ENCODE results near the gene LARGE1. TPM values are rescaled to one million over a fixed set of nuclear protein-coding genes. Genes with fewer than 3 reads are reported as not detected.

Gene LARGE1
- total RNA-seq, 1 donor from 2014 or later: 35.7 TPM

DNA sequence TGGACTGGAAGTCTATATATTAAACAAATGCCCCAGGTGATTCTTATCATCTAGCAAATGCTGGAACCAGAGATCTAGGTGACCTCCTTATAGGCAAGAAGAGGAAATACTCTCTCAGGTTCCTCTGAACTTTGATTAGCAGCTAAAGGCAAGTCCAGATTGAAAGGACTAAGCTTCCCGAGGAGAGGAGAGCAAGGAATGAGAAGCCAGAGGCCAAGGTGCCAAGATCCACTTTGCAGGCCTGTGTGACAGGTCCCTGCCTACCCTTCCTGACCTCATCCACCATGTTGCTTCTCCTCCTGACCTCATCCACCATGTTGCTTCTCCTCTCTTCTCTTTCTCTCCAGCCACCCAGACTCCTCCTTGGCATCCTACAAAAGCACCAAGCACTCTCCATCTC lies 173.2 kb downstream of the LARGE1 start:
- no peaks in the 10 kb centered on the region for H3K4me1 Mint-ChIP-seq
- no peaks in the 10 kb centered on the region for H3K27me3 Mint-ChIP-seq (ENCODE audit: low read depth)
- H3K27ac Mint-ChIP-seq: no peak overlapping the region
- DNase-seq (ENCODE audit: low spot score in 2 of 2, unreplicated experiment in 2 of 2): no peak
- no peaks in the 10 kb centered on the region for H3K36me3 Mint-ChIP-seq
- H3K9me3 Mint-ChIP-seq: peaks cover 6% of the 10 kb centered on the region
- H3K4me3 Mint-ChIP-seq: no peak overlapping the region
- TF ChIP-seq, protein P1, sequence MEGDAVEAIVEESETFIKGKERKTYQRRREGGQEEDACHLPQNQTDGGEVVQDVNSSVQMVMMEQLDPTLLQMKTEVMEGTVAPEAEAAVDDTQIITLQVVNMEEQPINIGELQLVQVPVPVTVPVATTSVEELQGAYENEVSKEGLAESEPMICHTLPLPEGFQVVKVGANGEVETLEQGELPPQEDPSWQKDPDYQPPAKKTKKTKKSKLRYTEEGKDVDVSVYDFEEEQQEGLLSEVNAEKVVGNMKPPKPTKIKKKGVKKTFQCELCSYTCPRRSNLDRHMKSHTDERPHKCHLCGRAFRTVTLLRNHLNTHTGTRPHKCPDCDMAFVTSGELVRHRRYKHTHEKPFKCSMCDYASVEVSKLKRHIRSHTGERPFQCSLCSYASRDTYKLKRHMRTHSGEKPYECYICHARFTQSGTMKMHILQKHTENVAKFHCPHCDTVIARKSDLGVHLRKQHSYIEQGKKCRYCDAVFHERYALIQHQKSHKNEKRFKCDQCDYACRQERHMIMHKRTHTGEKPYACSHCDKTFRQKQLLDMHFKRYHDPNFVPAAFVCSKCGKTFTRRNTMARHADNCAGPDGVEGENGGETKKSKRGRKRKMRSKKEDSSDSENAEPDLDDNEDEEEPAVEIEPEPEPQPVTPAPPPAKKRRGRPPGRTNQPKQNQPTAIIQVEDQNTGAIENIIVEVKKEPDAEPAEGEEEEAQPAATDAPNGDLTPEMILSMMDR (IDR thresholded peaks at IDR 0.05; ENCODE audit: unreplicated experiment): no peak

DNA sequence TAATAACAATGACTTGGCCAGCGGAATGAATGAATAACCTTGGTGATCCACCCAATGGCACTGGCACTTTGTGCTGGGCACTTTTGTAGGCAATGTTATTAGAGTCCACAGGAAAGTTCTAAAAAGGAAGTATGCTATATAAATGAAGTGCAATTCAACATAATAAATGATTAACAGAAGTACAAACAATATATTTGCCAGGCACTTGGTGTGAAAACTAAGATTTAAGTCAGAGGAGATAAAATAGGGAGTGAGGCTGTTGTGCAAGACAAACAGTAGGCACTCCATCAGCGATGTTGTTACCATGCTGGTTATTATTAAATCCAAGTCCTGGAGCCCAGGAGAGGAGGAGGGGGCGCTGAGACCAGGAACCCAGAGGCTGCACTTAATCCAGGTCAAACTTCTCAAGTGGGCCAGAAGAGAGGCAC lies 173.8 kb downstream of the LARGE1 start:
- TF ChIP-seq, protein P1 (IDR thresholded peaks at IDR 0.05; ENCODE audit: unreplicated experiment): no peak
- Mint-ChIP-seq H3K27ac (no peak overlapping the region), H3K4me1 (no peaks in the 10 kb centered on the region), H3K9me3 (peaks cover 5% of the 10 kb centered on the region), H3K36me3 (no peaks in the 10 kb centered on the region), H3K27me3 (ENCODE audit: low read depth) (no peaks in the 10 kb centered on the region), H3K4me3 (no peak overlapping the region)
- no peak for DNase-seq (ENCODE audit: low spot score in 2 of 2, unreplicated experiment in 2 of 2)

DNA sequence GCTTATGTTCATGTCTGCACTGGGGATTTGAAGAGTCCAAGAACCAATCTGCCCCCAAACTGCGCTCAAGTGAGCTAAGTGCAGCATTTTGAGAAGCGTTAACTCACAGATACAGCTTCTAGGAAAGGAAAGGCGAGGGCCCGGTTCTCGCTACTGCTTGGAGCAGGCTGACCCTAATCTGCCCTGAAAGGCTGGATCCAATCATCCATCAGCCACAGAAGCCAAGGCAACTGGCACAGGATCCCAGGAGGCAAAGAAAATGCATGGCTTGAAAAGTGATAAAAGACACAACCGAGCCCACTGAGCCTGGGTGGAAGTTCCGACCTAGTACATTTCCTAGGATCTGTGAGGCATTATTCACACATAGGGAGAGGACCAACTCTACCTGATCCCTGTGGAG lies 174.8 kb downstream of the LARGE1 start:
- TF ChIP-seq, protein P1 (IDR thresholded peaks at IDR 0.05; ENCODE audit: unreplicated experiment): no peak
- Mint-ChIP-seq H3K4me1 (no peaks in the 10 kb centered on the region), H3K9me3 (peaks cover 5% of the 10 kb centered on the region), H3K4me3 (no peak overlapping the region), H3K36me3 (no peaks in the 10 kb centered on the region), H3K27ac (no peak overlapping the region), H3K27me3 (ENCODE audit: low read depth) (no peaks in the 10 kb centered on the region)
- no peak for DNase-seq (ENCODE audit: low spot score in 2 of 2, unreplicated experiment in 2 of 2)

DNA sequence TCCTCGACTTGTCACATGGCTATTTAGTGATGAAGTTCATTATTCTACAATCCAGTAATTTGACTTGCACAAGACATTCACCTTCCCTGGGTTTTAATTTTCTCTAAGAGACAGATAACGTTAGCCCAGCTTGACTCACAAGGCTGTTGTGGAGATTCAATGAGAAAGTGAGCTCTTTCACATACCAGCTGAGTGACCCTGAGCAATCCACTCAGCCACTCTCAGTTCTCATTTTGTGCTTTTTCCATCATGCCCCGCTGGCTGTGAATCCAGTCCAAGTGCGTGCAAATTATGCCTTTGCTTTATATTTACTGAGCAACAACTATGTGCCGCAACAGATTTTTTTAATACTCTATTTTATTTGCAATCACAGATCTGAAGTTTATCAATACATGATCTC lies 176.5 kb downstream of the LARGE1 start:
- no peak overlapping the region for H3K27ac Mint-ChIP-seq
- H3K4me1 Mint-ChIP-seq: no peaks in the 10 kb centered on the region
- H3K4me3 Mint-ChIP-seq: no peak overlapping the region
- no peak for DNase-seq (ENCODE audit: low spot score in 2 of 2, unreplicated experiment in 2 of 2)
- peaks cover 5% of the 10 kb centered on the region for H3K9me3 Mint-ChIP-seq
- no peaks in the 10 kb centered on the region for H3K36me3 Mint-ChIP-seq
- no peaks in the 10 kb centered on the region for H3K27me3 Mint-ChIP-seq (ENCODE audit: low read depth)
- TF ChIP-seq, protein P1 (IDR thresholded peaks at IDR 0.05; ENCODE audit: unreplicated experiment): no peak

DNA sequence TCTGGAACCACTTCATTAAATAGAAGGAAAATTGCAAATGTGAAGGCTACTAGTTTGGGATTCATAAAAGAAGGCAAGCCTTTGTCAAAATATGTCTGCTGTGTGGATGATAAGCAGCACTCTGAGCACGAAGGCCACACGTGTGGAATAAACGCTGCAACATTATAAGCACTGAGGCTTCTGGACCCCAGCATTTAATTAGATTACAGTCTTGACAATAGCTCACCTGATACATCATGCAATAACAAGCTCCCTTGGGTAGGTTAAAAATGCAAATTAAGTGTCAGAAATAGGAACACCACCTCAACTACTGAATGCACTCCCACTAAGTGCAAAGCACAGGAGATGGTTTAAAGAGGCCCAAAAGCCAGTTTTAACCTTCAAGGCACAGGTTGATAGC lies 179.3 kb downstream of the LARGE1 start:
- Mint-ChIP-seq H3K27ac (no peak overlapping the region), H3K27me3 (ENCODE audit: low read depth) (no peaks in the 10 kb centered on the region), H3K9me3 (peaks cover 8% of the 10 kb centered on the region), H3K36me3 (peaks cover 4% of the 10 kb centered on the region), H3K4me3 (no peak overlapping the region), H3K4me1 (no peaks in the 10 kb centered on the region)
- TF ChIP-seq, protein P1 (IDR thresholded peaks at IDR 0.05; ENCODE audit: unreplicated experiment): no peak
- no peak for DNase-seq (ENCODE audit: low spot score in 2 of 2, unreplicated experiment in 2 of 2)

DNA sequence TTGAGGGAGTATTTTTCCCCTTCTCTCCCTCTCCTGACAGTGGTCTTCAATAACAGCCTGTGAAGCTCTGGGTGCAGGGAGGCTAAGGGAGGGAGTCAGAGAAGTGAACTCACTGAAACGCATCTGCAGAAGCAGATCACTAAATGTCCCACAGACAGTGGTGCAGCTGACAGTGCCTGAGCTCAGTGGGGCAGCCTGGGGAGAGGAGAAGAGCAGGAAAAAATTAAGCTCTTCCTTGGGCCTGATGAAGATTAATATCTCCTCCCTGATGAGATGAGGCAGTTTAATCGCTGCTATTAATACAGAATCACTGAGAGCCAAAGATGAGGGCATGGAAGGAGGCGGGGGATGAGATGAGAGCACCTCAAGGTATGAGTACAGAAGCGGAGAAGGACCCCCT lies 180.8 kb downstream of the LARGE1 start:
- Mint-ChIP-seq H3K36me3 (peaks cover 9% of the 10 kb centered on the region), H3K4me1 (no peaks in the 10 kb centered on the region), H3K27me3 (ENCODE audit: low read depth) (no peaks in the 10 kb centered on the region), H3K27ac (no peak overlapping the region), H3K4me3 (no peak overlapping the region), H3K9me3 (peaks cover 13% of the 10 kb centered on the region)
- TF ChIP-seq, protein P1 (IDR thresholded peaks at IDR 0.05; ENCODE audit: unreplicated experiment): no peak
- no peak for DNase-seq (ENCODE audit: low spot score in 2 of 2, unreplicated experiment in 2 of 2)

Measured in mesothelial cell of epicardium (in vitro differentiated cells).